ENCODE results near the gene CCDC121. TPM values are rescaled to one million over a fixed set of nuclear protein-coding genes. Genes with fewer than 3 reads are reported as not detected.

CCDC121 gene
- total and polyA plus RNA-seq, 10 of the 15 experiments (the other 5 are each of a cell fraction or from before 2014, with no cell fraction given): 0.34 to 1.2 (median 0.63) TPM

DNA sequence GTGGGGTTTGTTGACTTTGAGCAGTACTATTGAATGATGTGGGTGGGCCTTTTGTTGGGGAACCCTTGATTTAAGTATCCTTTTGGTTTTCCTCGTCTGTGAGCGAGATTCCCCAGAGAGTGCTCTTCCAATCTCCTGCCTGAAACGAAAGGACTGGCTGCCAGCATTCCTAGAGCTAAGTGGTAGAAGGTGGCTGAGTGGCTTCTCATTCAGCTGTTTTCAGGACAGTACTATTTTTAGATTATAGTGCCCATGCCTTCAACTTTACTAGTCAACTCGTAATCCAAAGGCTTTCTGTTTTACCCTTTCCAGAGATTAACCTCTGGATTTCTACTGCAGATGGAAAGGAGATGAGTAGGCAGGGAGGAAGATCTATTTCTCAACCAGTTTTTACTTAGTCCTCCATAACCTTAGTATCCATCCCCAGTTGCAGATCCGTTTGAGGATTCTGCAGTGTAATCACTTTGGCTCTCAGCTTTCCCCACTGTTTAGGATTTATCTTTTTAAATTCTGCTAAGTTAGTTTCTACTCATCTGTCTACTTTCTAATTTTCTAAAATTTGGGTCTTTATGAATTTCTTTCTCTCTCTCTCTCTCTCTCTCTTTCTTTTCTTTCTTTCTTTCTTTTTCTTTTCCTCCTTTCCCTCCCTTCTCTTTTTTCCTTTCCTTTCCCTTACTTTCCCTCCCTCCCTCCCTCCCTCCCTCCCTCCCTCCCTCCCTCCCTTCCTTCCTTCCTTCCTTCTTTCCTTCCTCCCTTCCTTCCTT is 44.1 kb upstream of the CCDC121 start:
- DNase-seq (ENCODE audit: low read depth, low spot score): no peak
- CTCF ChIA-PET: interaction anchor here (0.9 to 5.5 kb wide), 2 partner anchors 9 to 11 kb away, joined by 3 to 49 read pairs; partner anchors contain the start of gene SLC4A1AP
- no peaks in the 10 kb centered on the region for H3K4me1 ChIP-seq (ENCODE audit: control insufficient read depth, insufficient read depth, low read length)
- 49% methylated on average over 5 of the region's 5 CpGs for WGBS (ENCODE audit: insufficient coverage, insufficient replicate concordance, low lambda C conversion rate, missing lambda C conversion rate)
- no peaks in the 10 kb centered on the region for H3K9me3 ChIP-seq (replicated peaks; ENCODE audit: control insufficient read depth, insufficient read depth, low read length)
- RAD21 ChIA-PET (ENCODE audit: unreplicated experiment): no interaction called here
- H3K27me3 ChIP-seq (replicated peaks in 1 of 2; ENCODE audit: control insufficient read depth in 2 of 2, insufficient read depth in 2 of 2, low read length in 1 of 2): no peaks in the 10 kb centered on the region
- H3K79me2 ChIP-seq (ENCODE audit: control insufficient read depth, insufficient read depth, low read length): no peaks in the 10 kb centered on the region
- in situ Hi-C loops (cut with MboI) (no loop called here), intact Hi-C loops (cut with micrococcal nuclease; ENCODE audit: unreplicated experiment) (no loop called here)
- H3K36me3 ChIP-seq (ENCODE audit: control insufficient read depth in 2 of 2, insufficient read depth in 2 of 2, low read length in 1 of 2): peaks cover 2 to 26% of the 10 kb centered on the region in 2 experiments
- no peak overlapping the region for H3K27ac ChIP-seq (ENCODE audit: control insufficient read depth, insufficient read depth)
- SMC1A ChIA-PET (ENCODE audit: uncharacterized antibody, unreplicated experiment): interaction anchor here (1.5 kb wide), 1 partner anchor 10 kb away, joined by 5 read pairs; no protein-coding TSS in a partner anchor
- TF ChIP-seq MTA3 (IDR thresholded peaks at IDR 0.05; ENCODE audit: borderline replicate concordance, low read length) (no peak), ZBTB33 (IDR thresholded peaks at IDR 0.05) (no peak), BRCA1 (IDR thresholded peaks at IDR 0.05; ENCODE audit: low read depth, low read length) (no peak), BCL11A (IDR thresholded peaks at IDR 0.05; ENCODE audit: low read depth, low read length) (no peak), RFX5 (IDR thresholded peaks at IDR 0.05; ENCODE audit: low read depth, low read length) (no peak), HDAC6 (IDR thresholded peaks at IDR 0.05; ENCODE audit: unreplicated experiment) (no peak), MEF2B (IDR thresholded peaks at IDR 0.05; ENCODE audit: partially characterized antibody, poor library complexity, severe bottlenecking) (no peak)
- TF ChIP-seq, protein P1, sequence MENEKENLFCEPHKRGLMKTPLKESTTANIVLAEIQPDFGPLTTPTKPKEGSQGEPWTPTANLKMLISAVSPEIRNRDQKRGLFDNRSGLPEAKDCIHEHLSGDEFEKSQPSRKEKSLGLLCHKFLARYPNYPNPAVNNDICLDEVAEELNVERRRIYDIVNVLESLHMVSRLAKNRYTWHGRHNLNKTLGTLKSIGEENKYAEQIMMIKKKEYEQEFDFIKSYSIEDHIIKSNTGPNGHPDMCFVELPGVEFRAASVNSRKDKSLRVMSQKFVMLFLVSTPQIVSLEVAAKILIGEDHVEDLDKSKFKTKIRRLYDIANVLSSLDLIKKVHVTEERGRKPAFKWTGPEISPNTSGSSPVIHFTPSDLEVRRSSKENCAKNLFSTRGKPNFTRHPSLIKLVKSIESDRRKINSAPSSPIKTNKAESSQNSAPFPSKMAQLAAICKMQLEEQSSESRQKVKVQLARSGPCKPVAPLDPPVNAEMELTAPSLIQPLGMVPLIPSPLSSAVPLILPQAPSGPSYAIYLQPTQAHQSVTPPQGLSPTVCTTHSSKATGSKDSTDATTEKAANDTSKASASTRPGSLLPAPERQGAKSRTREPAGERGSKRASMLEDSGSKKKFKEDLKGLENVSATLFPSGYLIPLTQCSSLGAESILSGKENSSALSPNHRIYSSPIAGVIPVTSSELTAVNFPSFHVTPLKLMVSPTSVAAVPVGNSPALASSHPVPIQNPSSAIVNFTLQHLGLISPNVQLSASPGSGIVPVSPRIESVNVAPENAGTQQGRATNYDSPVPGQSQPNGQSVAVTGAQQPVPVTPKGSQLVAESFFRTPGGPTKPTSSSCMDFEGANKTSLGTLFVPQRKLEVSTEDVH (IDR thresholded peaks at IDR 0.05; ENCODE audit: low read depth, partially characterized antibody): no peak
- TF ChIP-seq, protein P2, sequence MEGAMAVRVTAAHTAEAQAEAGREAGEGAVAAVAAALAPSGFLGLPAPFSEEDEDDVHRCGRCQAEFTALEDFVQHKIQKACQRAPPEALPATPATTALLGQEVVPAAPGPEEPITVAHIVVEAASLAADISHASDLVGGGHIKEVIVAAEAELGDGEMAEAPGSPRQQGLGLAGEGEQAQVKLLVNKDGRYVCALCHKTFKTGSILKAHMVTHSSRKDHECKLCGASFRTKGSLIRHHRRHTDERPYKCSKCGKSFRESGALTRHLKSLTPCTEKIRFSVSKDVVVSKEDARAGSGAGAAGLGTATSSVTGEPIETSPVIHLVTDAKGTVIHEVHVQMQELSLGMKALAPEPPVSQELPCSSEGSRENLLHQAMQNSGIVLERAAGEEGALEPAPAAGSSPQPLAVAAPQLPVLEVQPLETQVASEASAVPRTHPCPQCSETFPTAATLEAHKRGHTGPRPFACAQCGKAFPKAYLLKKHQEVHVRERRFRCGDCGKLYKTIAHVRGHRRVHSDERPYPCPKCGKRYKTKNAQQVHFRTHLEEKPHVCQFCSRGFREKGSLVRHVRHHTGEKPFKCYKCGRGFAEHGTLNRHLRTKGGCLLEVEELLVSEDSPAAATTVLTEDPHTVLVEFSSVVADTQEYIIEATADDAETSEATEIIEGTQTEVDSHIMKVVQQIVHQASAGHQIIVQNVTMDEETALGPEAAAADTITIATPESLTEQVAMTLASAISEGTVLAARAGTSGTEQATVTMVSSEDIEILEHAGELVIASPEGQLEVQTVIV (IDR thresholded peaks at IDR 0.05; ENCODE audit: borderline replicate concordance, partially characterized antibody): no peak
- no TSS peak for BruUV-seq (replicated peaks)
- H4K20me1 ChIP-seq (ENCODE audit: control insufficient read depth, insufficient read depth): no peaks in the 10 kb centered on the region
- no peak for FAIRE-seq
- no peak overlapping the region for H2AFZ ChIP-seq (ENCODE audit: control insufficient read depth, low read depth, low read length)
- POLR2A ChIA-PET: interaction anchor here (0.6 kb wide), 1 partner anchor 470 kb away, joined by 3 read pairs; no protein-coding TSS in a partner anchor
- no peak overlapping the region for H3K9ac ChIP-seq (ENCODE audit: control insufficient read depth, insufficient read depth, low read length)
- ATAC-seq: no peak
- no peak overlapping the region for H3K4me2 ChIP-seq (ENCODE audit: control insufficient read depth, insufficient read depth)
- H3K4me3 ChIP-seq: no peak overlapping the region

Data from GM12878 (cell line).